ENCODE measurements around the gene RGL1.

Gene RGL1

DNA sequence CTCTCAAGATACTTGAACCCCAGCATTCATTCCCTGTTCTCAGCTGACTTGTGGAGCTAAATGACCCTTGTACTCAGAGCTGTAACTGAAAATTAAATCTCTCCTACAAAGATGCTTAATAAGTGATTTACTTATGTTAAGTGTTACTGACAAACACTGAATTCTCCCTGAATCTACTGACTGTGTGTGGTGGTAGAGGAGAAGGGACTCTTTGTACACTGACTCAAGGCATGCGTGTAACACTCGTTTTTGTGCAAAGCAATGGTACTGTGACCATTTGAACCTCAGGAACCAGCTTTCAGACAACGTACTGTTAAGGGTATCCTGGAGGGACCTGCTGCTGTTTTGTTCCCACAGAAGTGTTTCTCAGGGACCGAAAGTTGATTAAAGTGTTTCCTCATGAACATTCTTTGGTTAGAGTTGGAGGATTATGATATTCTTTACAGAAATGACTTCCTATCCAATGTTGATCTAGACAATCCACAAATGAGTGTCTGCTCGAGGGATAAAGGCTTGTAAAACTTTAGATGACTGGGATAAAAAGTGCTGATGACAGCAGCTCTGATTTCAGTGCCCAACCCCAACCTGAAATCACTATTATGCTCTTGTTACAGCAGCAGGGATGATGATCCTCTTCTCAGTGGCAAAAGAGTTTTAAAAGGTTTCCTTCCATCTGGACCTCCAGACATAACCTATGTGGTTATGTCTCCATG, 12.8 kb downstream of the RGL1 start:
- DNase-seq (ENCODE audit: insufficient read length, low spot score) (no peak), FAIRE-seq (no peak)

DNA sequence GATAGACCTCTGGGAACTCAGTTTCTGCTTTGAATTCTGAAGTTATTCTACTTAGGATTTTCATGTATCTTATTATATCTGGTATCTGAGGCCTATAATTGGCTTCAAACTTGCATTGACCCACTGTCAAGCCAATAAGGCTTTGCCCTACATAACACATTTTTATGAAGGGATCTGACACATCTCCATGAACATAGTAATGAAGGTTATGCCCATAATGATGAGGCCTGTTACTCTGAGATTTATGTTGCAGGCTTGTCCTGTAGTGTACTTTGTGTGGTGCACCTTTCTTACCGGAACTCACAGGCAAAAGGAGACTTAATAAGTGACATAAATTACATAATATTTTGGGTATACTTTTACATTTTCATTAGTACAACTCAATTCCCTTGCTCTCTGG, 14.1 kb downstream of the RGL1 start:
- DNase-seq (ENCODE audit: insufficient read length, low spot score), result no peak
- FAIRE-seq, result peak; percentile 68

DNA sequence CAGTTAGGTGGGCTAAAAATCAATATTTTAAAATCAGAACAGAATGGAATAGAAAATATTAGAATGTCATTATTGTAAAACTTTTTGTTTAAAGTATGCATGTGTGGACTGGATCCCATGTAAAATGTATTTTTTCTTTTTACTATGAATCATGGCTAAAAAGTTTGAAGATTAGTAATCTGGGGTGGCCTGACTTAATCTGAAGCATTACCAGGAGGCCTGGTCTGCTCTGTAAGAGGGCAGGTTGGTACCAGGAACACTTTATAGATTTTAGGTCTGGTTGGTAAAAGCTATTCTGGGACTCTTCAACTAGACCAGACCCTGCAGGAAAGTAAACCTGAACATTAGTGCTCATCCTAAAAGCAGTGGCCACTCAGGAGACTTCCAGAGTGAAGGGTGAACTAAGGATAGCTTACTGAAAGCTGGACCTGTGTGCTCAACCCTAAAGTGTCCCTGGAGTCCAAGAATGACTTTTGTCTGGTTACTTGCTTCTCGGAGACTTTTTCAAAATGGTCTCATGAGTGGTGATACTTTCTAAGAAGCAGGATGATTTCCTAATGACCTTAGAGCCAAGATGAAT, 16.5 kb downstream of the RGL1 start:
- FAIRE-seq, result no peak
- no peak for DNase-seq (ENCODE audit: insufficient read length, low spot score)

DNA sequence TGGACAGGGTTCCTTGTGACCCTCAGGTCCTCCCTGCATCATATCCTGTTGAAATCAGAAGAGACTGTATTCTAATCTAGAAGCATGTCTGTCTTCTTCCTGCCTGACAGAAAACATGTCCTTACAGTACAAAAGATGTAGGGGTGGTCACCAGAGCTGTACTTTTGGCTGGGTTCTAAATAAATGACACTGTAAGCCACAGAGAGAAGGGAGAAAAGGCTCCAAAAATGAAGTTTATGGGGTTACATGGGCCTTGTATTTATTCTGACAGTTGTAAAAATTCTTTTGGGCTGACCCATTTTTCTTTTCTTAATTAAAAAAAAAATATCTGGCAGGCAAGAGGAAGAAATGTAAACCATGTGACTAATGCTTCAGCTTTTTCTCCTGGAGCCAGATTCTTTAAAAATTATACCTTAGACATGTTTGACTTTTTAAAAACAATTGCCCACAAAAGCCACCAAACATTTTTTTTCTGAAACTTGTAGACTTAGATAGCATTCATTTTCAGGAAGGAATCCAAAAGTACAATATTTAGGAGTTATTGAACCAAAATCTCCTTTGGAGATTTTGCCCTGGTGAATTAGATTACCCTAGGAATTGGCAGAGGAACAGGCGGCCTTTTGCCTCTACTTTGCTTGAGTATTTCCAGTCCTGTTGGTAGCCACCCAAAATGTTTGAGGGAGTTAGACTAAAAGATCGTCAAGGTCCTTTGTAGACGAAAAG, 17.1 kb downstream of the RGL1 start:
- DNase-seq (ENCODE audit: insufficient read length, low spot score) (no peak), FAIRE-seq (peak; percentile 14)

DNA sequence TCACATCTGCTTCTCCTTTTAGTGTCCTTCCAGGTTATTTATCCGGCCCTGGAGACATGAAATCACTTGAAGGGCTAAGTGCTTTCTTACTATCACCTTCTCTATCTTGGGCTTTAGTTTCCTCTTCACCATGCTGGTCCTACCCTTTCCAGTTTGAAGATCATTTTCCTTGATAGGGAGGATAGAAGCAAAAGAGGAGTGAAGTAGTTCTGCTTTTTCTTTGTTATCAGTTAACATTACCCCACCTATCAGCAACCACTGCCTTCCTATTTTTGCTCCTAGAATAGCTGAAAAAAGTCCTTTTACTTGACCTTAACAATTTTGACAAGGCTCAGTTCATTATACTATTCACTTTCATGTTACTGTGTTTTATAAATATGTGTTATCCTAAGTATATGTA, 19.4 kb downstream of the RGL1 start:
- DNase-seq (ENCODE audit: insufficient read length, low spot score), result no peak
- FAIRE-seq, result peak; percentile 14

DNA sequence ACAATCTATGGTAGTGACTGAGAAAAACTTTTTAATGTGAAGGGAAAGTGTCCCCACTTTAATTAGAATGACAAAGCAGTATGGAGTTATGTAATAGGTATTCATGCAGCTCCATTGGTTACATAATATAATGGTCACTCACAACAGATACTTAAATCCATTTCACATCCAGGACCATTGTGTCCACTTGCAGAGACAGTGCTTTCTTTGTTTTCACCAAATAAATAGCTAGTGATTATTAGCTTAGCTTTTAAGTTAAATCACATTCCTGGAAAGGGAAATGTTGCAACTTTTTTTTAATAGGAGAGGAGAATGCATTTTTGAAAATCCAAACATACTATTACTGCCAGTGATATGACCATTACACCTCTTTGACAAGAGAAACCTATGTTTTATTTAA, 22.9 kb downstream of the RGL1 start:
- FAIRE-seq, result peak; percentile 71
- no peak for DNase-seq (ENCODE audit: insufficient read length, low spot score)

DNA sequence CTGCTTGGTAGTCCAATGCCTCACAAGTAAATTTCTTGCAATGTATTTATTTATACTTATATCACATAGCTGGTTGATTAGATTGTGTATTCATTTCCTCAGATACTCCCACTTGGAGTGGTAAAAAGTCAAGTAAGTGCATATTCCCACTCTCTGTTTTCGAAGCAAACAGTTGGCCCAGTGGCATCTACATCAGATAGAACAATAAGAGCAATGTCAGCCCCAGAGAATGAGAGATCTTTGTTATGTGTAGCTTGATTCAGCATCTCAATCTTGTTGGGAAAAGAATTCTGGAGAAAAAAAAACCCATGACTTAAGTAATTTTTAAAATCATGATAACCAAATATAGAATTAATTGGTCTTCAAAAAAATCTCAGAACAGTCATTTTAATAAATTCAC, 25.5 kb downstream of the RGL1 start:
- no peak for DNase-seq (ENCODE audit: insufficient read length, low spot score)
- peak; percentile 11 for FAIRE-seq

DNA sequence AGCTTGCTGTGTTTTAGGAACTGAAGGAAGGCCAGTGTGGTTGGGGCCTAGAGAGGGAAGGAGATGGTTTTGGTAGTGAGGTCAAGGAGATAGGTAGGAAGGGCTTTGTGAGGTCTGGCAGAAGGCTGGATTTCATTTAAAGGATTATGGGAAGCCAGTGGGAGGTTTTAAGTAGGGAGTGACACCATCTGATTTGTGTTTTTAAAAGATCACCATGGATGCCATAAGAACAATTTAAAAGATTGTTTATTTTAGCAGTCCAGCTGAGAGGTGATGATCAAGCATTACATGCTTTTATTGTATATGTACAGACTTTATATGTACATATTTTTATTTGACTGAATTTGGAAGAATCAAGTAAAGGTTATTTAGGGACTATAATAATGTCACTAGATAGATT, 26.4 kb downstream of the RGL1 start:
- DNase-seq (ENCODE audit: insufficient read length, low spot score) (no peak), FAIRE-seq (peak; percentile 44)

DNA sequence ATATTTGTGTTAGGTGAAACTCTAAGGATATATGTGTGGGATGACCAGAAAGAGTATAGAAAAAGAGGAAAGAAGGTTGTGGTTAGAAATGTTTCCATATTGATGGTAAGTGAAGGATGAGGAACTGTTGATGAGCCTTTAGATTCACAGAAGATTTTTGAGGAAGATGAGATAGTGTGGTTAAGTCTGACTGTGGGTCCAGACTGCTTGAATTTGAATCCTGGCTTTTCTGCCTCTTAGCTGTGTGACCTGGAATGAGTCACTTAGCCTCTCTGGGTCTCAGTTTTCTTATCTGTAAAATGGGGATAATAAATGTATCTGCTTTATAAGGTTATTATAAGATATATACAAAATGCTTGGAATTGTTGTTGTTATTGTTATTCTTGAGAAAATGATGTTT, 27.5 kb downstream of the RGL1 start:
- DNase-seq (ENCODE audit: insufficient read length, low spot score) (no peak), FAIRE-seq (peak; percentile 59)

DNA sequence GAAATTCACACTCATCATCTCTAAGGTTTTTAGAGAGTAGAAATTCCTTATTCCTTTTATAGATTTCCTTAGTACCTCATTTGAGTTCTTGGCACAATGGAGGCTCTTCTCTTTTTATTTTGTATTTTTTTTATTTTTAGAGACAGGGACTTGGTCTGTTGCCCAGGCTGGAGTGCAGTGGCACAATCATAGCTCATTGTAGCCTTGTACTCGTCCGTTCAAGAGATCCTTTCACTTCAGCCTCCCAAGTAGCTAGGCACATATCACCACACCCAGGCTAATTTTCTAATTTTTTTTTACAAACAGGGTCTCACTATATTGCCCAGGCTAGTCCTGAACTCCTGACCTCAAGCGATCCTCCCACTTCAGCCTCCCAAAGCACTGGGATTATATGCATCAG, 29.6 kb downstream of the RGL1 start:
- no peak for FAIRE-seq
- DNase-seq (ENCODE audit: insufficient read length, low spot score), result no peak

DNA sequence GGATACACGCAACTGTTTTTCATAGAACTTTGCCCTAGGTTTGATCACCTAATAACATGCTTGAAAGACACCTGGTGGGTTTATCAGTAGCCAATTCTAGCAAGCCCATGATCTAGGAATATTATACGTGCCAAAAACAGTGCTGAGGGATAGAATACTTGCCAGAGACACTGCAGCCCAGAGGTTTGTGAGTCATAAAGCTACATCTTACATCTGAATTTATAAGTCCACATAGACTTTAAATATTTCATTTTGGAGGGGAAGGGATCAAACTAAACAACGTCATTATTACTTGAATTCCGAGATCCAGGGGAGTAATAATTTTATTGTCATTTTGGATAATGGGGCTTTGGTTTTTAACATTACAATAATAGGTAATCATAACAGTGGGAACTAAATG, 31.7 kb downstream of the RGL1 start:
- no peak for FAIRE-seq

DNA sequence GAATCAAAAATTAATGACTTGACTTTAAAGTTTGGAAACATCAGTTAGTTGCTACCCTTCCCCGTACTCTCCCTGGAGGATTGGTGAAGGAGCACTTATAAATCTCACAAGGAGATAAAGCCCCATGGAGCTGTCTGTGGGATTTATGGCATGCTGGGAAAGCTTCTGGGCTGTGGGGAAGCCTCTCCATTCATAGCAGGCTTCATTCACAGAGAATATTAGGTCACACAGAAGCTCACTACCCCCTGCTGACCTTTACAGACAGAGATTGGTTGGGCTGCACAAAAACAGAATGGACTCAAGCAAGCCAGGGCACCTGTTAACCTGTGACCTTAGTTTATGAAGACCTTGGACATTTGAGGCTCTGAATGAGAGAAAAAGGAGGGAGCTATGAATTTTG, 32.1 kb downstream of the RGL1 start:
- FAIRE-seq (no peak), DNase-seq (ENCODE audit: insufficient read length, low spot score) (no peak)

More for the DNA sequence above, 31.7 kb downstream of the RGL1 start:
- no peak for DNase-seq (ENCODE audit: insufficient read length, low spot score)

DNA sequence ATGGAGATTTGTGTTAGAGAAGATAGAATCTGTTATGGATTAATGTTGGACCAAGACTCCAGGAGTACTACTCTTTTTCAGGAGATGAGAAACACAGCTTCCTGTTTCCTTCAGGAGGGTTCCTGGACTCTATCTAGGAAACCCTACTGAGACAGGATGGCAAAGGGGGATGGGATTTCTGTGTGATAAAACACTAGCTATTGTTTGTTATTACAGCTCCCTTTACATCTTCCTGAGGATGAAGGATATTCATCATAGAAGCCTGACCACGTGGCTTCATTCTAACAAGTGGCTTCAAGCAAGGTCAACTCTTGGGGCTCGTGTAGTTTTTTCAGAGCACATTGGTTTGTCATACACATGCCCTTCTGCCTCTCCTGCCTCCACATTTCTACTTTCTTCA, 33.3 kb downstream of the RGL1 start:
- no peak for DNase-seq (ENCODE audit: insufficient read length, low spot score)
- FAIRE-seq, result peak; percentile 49

DNA sequence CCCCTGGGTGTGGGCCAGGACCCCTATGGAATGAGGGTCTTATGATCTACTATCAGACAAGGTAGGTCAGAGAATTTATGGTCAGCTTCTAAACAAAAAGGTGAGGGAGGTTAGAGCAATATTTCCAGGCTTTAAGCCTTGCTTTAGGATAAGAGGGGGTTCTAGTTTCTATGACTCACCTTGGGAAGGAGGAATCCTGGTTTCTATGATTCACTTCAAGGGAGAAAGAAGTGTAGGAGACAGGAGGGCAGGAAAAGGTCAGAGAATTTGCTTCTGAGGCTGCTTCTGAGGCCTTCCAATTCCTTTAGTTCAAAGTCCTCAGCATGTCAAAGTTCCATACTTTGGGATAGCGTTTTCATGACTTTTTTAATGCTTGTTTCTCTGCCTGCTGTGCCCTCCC, 35.2 kb downstream of the RGL1 start:
- no peak for DNase-seq (ENCODE audit: insufficient read length, low spot score)
- no peak for FAIRE-seq

DNA sequence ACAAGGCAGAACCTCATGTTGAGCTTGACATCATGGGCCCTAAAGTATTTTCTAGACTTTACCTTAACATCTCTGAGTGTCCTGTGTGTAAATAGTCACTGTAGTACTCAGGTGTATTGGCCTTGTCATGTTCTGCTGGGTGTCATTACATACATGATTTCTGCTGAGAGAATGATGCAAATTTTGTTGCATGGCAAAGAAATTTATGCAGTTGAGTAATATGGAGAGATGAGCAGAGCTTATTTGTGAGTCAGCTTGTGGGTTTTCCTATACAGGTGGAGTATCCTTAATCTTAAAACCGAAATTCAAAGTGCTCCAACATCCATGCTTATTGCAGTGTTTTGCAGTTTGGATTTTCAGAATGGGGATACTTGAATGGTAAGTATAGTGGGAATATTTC, 36.6 kb downstream of the RGL1 start:
- DNase-seq (ENCODE audit: insufficient read length, low spot score), result no peak
- FAIRE-seq, result peak; percentile 74

DNA sequence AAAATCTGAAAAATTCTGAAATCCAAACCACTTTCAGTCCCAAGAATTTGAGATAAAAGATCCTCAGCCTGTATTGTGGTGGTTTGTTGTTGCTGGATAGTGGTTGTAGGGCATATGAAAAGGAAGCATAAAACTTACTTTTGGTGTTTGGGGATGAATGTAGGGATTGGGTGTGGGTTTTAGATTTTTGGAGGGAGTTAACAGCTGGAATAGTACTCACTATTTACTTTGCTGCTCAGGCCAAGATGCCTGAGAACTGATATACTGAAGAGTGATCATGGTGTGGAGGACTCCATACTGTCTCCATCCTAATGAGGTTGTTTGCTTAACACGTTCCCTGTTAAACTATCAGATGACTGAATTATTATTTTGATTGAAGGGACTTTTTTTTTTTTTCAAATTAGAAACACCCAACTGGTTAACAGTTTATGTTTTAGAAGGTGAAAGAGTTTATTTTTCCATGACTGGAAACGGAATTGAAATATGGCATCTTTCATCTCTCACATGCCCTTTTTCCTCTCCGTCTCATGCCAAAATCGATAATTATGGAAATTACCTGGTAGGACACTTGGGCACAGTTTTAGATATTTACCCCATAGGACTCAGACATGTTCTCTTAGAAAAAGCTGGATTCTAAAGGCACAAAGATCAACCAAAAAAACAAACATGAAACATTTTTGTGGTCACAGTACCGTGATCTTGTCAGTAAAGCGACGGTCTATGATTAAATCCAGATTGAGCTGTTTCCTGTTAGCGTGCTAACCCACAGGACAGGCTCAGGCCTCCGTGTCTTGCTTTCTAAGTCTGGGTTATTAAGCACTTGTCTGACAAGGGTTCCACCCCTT, 37.3 kb downstream of the RGL1 start:
- DNase-seq (ENCODE audit: insufficient read length, low spot score) (peak; percentile 34), FAIRE-seq (peak; percentile 96)

DNA sequence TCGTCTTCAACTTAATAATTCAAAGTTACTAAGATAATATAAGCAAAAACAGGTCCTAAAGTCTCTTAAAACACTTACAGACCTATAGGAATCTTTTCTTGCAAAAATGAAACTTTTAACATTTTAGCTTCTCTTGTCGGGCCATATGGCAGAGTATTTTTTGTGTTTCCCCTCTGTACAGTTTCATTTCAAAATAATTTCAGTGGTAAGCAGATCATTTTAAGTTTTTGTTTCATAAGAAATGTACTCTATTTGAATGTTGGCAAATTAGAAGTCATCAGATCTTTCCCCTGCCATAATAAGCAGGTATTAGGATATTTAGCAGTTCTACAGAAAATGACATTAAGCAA, 37.9 kb downstream of the RGL1 start:
- FAIRE-seq (no peak), DNase-seq (ENCODE audit: insufficient read length, low spot score) (no peak)

DNA sequence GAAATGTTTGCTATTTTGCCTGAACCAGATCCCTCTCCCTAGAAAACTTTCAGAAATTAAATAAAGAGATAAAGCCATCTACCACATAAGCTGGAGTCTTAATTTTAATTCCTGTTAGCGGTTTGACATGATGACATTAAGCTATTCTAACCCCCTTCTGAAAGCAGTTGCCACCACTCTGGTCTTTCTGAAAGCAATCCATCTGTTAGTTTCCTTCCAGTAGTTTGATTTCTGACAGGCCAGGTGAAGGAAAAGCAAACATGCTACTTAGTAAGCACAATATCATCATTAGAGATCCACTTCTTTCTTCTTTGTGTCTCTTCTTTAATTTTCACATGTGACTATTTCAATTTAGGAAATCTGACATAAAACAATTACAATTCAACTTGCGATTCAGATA, 39.9 kb downstream of the RGL1 start:
- FAIRE-seq (peak; percentile 89), DNase-seq (ENCODE audit: insufficient read length, low spot score) (no peak)

DNA sequence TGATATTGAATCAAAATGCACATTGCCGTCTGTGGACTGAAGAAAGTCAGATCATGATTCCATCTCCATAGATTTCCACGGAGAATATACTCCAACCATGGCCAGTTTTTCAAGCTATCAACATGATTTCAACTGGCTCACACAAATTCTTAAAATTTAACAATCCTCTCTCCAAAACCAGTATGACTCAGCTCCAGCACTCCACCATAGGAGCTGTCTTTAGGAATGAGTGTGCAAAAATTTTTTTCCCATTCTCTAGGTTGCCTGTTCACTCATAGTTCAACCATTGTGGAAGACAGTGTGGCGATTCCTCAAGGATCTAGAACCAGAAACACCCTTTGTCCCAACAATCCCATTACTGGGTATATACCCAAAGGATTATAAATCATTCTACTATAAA, 40.8 kb downstream of the RGL1 start:
- FAIRE-seq (no peak), DNase-seq (ENCODE audit: insufficient read length, low spot score) (no peak)

DNA sequence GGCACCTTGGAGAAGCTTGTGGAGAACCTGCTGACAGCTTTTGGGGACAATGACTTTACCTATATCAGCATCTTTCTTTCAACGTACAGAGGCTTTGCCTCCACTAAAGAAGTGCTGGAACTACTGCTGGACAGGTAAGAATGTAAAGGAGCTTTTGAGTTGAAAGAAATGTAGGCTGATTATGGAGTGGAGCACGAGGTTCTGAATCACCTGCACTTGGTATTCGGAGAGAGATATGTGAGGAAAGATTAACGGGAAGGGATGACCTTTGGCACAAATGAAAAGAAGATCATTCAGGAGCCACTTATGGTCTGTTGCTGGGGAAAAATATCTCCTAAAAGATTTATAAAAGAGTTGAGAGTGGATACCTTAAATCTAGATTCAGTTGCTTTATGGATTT, 42.7 kb downstream of the RGL1 start:
- DNase-seq (ENCODE audit: insufficient read length, low spot score), result no peak
- no peak for FAIRE-seq

DNA sequence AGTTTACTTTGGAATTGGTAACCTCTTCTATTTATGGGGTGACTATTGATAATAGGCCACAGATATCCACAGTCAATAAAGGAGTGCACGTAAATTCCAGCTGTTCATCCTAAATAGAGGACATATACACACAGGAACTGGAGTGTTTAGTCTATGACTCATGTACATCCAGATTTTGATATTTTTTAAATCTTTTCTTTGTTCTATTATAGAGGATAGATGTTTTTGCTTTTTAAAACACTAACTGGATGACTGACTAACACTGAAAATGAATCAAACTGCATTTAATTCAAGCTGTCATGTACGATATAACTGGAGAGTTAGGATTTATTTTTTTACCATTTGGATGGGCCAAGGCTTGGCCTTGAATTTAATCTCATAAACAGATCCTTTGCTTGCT, 45.9 kb downstream of the RGL1 start:
- DNase-seq (ENCODE audit: insufficient read length, low spot score), result no peak
- peak; percentile 44 for FAIRE-seq
